HCT116 (cell line): Measurements from ENCODE around the gene GFY.

Experiments
- CEBPB ChIP-seq: IDR thresholded peaks from 2 replicates; pipeline ENCODE4 v1.6.1; 2012; ENCODE audit warnings: low read depth
- EZH2 ChIP-seq: fragments of 200-600 bp; sonication (generic); IDR thresholded peaks from 2 replicates; pipeline ENCODE4 v1.6.1; 2017; ENCODE audit warnings: antibody characterized with exemption, mixed run types
- POLR2A ChIP-seq: IDR thresholded peaks from 2 replicates; pipeline ENCODE4 v1.7.0; 2011; ENCODE audit warnings: borderline replicate concordance; ENCODE audit not compliant: insufficient read depth, insufficient read length; ENCODE audit errors: extremely low read depth
- POLR2AphosphoS5 ChIP-seq: IDR thresholded peaks from 2 replicates; pipeline ENCODE4 v1.6.1; 2011; ENCODE audit warnings: mild to moderate bottlenecking, low read depth, low read length, moderate library complexity
- RAD21 ChIP-seq: IDR thresholded peaks from 2 replicates; pipeline ENCODE4 v1.6.1; 2012; ENCODE audit warnings: low read depth, mild to moderate bottlenecking
- SIN3A ChIP-seq: IDR thresholded peaks from 2 replicates; pipeline ENCODE4 v1.6.1; 2012; ENCODE audit warnings: low read depth
- SP1 ChIP-seq: IDR thresholded peaks from 2 replicates; pipeline ENCODE4 v1.6.1; 2012; ENCODE audit warnings: low read depth
- ZFX ChIP-seq: fragments of 450-650 bp; IDR thresholded peaks from 2 replicates; pipeline ENCODE4 v1.6.1; 2017
- ZNF274 ChIP-seq: fragments of 200-500 bp; sonication (Bioruptor generic); IDR thresholded peaks from 2 replicates; pipeline ENCODE4 v1.6.1; 2014; ENCODE audit warnings: mild to moderate bottlenecking, low read depth, low read length, inconsistent platforms
- TF ChIP-seq, protein P1 (sequence below), 3 experiments: fragments of 200-600 bp in 1 of 3; sonication (generic) in 1 of 3; IDR thresholded peaks in 2 of 3; conservative IDR thresholded peaks in 1 of 3; 2 replicates each; pipeline ENCODE4 v1.5.1; 2012 to 2017; ENCODE audit warnings: low read depth in 2 of 3, low read length in 2 of 3, antibody characterized with exemption in 1 of 3, borderline replicate concordance in 1 of 3, control low read depth in 1 of 3, mild to moderate bottlenecking in 1 of 3, mixed read lengths in 1 of 3, mixed run types in 1 of 3, moderate library complexity in 1 of 3; ENCODE audit not compliant: insufficient read depth in 1 of 3
- TF ChIP-seq, protein P2 (sequence below): IDR thresholded peaks from 2 replicates; pipeline ENCODE4 v1.6.1; 2012; ENCODE audit warnings: low read depth
- TF ChIP-seq, protein P3 (sequence below): IDR thresholded peaks from 2 replicates; pipeline ENCODE4 v1.6.1; 2012
- TF ChIP-seq, protein P4 (sequence below): IDR thresholded peaks from 2 replicates; pipeline ENCODE4 v1.6.1; 2012

DNA sequence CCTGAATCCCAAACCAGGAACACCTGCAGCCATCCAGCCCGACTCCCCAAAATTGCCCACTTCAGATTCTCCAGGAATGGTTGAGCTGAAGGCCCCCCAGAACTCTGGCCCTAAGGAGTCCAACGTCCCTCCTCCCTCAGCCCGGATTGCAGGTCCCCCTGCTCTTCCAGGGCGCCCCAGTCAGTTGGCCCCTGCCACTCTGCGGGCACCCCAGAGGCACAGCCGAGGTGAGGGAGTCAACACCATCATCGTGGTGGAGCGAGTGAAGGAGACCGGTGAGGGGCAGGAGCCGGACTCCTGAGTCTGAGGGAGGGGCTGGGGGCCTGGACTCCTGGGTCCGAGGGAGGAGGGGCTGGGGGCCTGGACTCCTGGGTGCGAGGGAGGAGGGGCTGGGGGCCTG lies 2.2 kb downstream of the GFY start:
- TF ChIP-seq POLR2A (no peak), POLR2AphosphoS5 (no peak), ZFX (no peak), SP1 (no peak), RAD21 (no peak), SIN3A (no peak), EZH2 (no peak), ZNF274 (no peak), CEBPB (no peak)
- TF ChIP-seq, protein P1, sequence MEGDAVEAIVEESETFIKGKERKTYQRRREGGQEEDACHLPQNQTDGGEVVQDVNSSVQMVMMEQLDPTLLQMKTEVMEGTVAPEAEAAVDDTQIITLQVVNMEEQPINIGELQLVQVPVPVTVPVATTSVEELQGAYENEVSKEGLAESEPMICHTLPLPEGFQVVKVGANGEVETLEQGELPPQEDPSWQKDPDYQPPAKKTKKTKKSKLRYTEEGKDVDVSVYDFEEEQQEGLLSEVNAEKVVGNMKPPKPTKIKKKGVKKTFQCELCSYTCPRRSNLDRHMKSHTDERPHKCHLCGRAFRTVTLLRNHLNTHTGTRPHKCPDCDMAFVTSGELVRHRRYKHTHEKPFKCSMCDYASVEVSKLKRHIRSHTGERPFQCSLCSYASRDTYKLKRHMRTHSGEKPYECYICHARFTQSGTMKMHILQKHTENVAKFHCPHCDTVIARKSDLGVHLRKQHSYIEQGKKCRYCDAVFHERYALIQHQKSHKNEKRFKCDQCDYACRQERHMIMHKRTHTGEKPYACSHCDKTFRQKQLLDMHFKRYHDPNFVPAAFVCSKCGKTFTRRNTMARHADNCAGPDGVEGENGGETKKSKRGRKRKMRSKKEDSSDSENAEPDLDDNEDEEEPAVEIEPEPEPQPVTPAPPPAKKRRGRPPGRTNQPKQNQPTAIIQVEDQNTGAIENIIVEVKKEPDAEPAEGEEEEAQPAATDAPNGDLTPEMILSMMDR (IDR thresholded peaks at IDR 0.05 in 2 of 3, conservative IDR thresholded peaks at IDR 0.05 in 1 of 3; ENCODE audit: borderline replicate concordance in 1 of 3, insufficient read depth in 1 of 3, low read depth in 2 of 3, low read length in 2 of 3): no peak
- TF ChIP-seq, protein P2, sequence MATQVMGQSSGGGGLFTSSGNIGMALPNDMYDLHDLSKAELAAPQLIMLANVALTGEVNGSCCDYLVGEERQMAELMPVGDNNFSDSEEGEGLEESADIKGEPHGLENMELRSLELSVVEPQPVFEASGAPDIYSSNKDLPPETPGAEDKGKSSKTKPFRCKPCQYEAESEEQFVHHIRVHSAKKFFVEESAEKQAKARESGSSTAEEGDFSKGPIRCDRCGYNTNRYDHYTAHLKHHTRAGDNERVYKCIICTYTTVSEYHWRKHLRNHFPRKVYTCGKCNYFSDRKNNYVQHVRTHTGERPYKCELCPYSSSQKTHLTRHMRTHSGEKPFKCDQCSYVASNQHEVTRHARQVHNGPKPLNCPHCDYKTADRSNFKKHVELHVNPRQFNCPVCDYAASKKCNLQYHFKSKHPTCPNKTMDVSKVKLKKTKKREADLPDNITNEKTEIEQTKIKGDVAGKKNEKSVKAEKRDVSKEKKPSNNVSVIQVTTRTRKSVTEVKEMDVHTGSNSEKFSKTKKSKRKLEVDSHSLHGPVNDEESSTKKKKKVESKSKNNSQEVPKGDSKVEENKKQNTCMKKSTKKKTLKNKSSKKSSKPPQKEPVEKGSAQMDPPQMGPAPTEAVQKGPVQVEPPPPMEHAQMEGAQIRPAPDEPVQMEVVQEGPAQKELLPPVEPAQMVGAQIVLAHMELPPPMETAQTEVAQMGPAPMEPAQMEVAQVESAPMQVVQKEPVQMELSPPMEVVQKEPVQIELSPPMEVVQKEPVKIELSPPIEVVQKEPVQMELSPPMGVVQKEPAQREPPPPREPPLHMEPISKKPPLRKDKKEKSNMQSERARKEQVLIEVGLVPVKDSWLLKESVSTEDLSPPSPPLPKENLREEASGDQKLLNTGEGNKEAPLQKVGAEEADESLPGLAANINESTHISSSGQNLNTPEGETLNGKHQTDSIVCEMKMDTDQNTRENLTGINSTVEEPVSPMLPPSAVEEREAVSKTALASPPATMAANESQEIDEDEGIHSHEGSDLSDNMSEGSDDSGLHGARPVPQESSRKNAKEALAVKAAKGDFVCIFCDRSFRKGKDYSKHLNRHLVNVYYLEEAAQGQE: no peak
- TF ChIP-seq, protein P3, sequence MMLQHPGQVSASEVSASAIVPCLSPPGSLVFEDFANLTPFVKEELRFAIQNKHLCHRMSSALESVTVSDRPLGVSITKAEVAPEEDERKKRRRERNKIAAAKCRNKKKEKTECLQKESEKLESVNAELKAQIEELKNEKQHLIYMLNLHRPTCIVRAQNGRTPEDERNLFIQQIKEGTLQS: no peak
- TF ChIP-seq, protein P4, sequence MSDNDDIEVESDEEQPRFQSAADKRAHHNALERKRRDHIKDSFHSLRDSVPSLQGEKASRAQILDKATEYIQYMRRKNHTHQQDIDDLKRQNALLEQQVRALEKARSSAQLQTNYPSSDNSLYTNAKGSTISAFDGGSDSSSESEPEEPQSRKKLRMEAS: no peak
